Prostate gland (tissue), 2 donors: ENCODE data around the gene MAP4K4. TPM values are rescaled to one million over a fixed set of nuclear protein-coding genes. Genes with fewer than 3 reads are reported as not detected.

Experiments used
- DNase-seq: peaks from one replicate; pipeline ENCODE4 v3.0.0-alpha.2; 2019; ENCODE audit warnings: low spot score
- H3K27ac ChIP-seq, 2 donors: fragments of 200-600 bp; sonication (generic); 2 replicates each; pipeline ENCODE4 v1.5.1; 2017 to 2019
- H3K27me3 ChIP-seq: fragments of 200-600 bp; sonication (generic); replicated peaks from 2 replicates; pipeline ENCODE4 v1.5.1; 2019; ENCODE audit not compliant: insufficient read depth
- H3K36me3 ChIP-seq, 2 donors: fragments of 200-600 bp; sonication (generic); 1 replicate in 1 of 2; 2 replicates in 1 of 2; pipeline versions ENCODE4 v1.5.1 to v1.8.1; 2017 to 2019
- H3K4me1 ChIP-seq: fragments of 200-600 bp; sonication (generic); replicated peaks from 2 replicates; pipeline ENCODE4 v1.5.1; 2019
- H3K4me3 ChIP-seq, 2 donors: fragments of 200-600 bp; sonication (generic); 2 replicates each; pipeline ENCODE4 v1.5.1; 2017 to 2019
- H3K9me3 ChIP-seq: fragments of 200-600 bp; sonication (generic); 2 replicates; pipeline ENCODE4 v1.5.1; 2017
- CTCF ChIP-seq, 4 experiments: fragments of 200-600 bp in 2 of 4; fragments of 450-650 bp in 2 of 4; sonication (generic) in 2 of 4; IDR thresholded peaks; 1 replicate in 3 of 4; 2 replicates in 1 of 4; pipeline ENCODE4 v1.5.1; 2016 to 2019; ENCODE audit warnings: antibody characterized with exemption in 4 of 4, mild to moderate bottlenecking in 2 of 4, moderate library complexity in 2 of 4
- POLR2A ChIP-seq: fragments of 450-650 bp; IDR thresholded peaks from one replicate; pipeline ENCODE4 v1.6.1; 2016; ENCODE audit warnings: antibody characterized with exemption, mild to moderate bottlenecking
- POLR2AphosphoS5 ChIP-seq: sonication (generic); formaldehyde crosslinking; IDR thresholded peaks from one replicate; pipeline ENCODE4 v1.6.1; 2017; ENCODE audit warnings: antibody characterized with exemption
- WGBS: methylation state at CpG from one replicate; pipeline ENCODE4 v1.1.5; 2018; 5-methylcytosine and 5-hydroxymethylcytosine counted together
- intact Hi-C: fragments of 100-400 bp; cut with DNase I; formaldehyde crosslinking; loops from one replicate; pipeline ENCODE4 v1.14.2; 2022
- total RNA-seq, 2 donors: library from RNA; depleted of rRNA; stranded (reverse); fragments of >200 nt; gene quantifications; one replicate each; pipeline ENCODE4 v1.1.0, GENCODE V29; 2016

Gene MAP4K4
- total RNA-seq, 2 donors from 2014 or later = 23.6 to 107 TPM

DNA sequence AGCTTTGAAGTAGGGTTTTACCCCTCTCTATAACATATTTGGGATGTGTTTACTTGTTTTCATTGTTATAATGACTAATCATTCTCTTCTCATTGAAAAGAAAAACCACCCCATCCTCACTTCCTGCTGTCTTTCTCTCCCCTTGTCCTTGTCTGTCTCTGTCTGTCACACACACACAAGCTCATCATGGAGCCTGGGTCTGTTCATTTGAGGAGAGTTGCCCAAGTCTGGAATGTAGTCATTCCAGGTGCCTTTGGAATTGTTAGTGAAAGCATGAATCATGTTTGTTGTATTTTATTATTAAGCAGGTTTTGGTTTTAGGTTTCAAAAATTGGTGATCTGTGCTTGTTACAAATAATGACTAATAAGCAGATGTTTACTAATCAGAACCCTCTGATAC, 160.7 kb downstream of the MAP4K4 start:
- Histone ChIP-seq H3K4me1 (no peaks in the 10 kb centered on the region), H3K27ac (no peak overlapping the region), H3K36me3 (no peaks in the 10 kb centered on the region), H3K9me3 (no peaks in the 10 kb centered on the region), H3K27me3 (no peaks in the 10 kb centered on the region), H3K4me3 (no peak overlapping the region)
- no peak for TF ChIP-seq POLR2A
- no peak for TF ChIP-seq CTCF (IDR thresholded peaks at IDR 0.05)
- no peak for TF ChIP-seq POLR2AphosphoS5
- intact Hi-C loops = no loop called here
- no peak for DNase-seq

DNA sequence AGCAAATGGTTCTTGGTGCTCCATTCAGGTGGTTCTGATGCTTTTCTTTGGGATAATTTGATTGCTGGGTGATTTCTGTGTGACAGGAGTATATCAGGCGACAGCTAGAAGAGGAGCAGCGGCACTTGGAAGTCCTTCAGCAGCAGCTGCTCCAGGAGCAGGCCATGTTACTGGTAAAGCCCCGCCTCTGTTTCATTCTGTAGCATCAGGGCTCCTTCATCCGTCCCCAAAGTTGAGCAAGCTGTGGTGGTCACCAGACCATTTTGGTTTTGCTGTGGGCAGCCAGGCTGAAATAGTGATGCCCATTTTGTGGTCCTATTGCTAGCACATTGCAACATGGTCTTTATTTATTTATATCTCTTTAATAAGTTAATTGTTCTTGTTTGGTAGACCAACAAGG, 161.4 kb downstream of the MAP4K4 start:
- 91% methylated on average over 4 of the region's 4 CpGs for WGBS
- intact Hi-C loops = no loop called here
- H3K9me3 ChIP-seq = no peaks in the 10 kb centered on the region
- H3K27ac ChIP-seq = no peak overlapping the region
- TF ChIP-seq CTCF (IDR thresholded peaks at IDR 0.05) = no peak
- TF ChIP-seq POLR2AphosphoS5 = no peak
- TF ChIP-seq POLR2A = no peak
- no peak overlapping the region for H3K4me3 ChIP-seq
- DNase-seq = no peak
- H3K27me3 ChIP-seq = no peaks in the 10 kb centered on the region
- H3K4me1 ChIP-seq = no peaks in the 10 kb centered on the region
- H3K36me3 ChIP-seq = no peaks in the 10 kb centered on the region

DNA sequence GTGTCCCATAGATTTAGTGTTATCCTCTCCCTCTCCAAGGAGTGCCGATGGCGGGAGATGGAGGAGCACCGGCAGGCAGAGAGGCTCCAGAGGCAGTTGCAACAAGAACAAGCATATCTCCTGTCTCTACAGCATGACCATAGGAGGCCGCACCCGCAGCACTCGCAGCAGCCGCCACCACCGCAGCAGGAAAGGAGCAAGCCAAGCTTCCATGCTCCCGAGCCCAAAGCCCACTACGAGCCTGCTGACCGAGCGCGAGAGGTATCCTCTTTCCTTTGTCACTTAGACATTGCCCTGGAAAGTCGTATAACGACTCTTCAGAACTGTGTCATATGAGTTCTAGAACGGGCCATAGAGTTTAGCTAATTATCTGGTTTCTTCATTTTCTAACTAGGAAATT, 162.1 kb downstream of the MAP4K4 start:
- Histone ChIP-seq H3K4me3 (no peak overlapping the region), H3K27ac (no peak overlapping the region), H3K27me3 (no peaks in the 10 kb centered on the region), H3K36me3 (no peaks in the 10 kb centered on the region), H3K9me3 (no peaks in the 10 kb centered on the region), H3K4me1 (no peaks in the 10 kb centered on the region)
- intact Hi-C loops = no loop called here
- no peak for TF ChIP-seq POLR2A
- no peak for TF ChIP-seq POLR2AphosphoS5
- TF ChIP-seq CTCF (IDR thresholded peaks at IDR 0.05) = no peak
- DNase-seq = no peak
- 96% methylated on average over 16 of the region's 16 CpGs for WGBS

DNA sequence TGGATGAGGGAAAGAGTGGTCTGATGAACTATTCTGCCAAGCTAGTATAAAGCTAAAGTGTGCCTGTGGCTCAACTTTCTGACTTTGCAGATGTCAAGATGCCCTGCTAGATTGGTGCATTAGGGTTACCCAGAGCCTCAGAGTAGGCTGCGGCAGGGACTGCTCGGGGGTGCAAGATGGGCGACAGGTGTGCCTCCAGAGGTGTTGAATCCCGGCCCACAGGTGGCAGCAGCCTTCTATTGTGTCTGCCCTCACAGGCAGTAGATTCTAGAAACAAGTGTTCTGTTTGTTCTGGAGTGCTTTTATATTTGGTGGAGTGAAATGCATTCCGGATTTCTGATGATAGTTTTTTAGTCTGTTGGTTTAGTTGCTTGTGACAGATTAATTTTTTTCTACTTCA, 162.7 kb downstream of the MAP4K4 start:
- Histone ChIP-seq H3K4me3 (no peak overlapping the region), H3K9me3 (no peaks in the 10 kb centered on the region), H3K27ac (no peak overlapping the region), H3K4me1 (no peaks in the 10 kb centered on the region), H3K36me3 (no peaks in the 10 kb centered on the region), H3K27me3 (no peaks in the 10 kb centered on the region)
- intact Hi-C loops = no loop called here
- TF ChIP-seq POLR2A (no peak), CTCF (IDR thresholded peaks at IDR 0.05) (peak in 1 of 4 experiments; percentile 11)
- WGBS = 72% methylated on average over 5 of the region's 5 CpGs
- no peak for DNase-seq

DNA sequence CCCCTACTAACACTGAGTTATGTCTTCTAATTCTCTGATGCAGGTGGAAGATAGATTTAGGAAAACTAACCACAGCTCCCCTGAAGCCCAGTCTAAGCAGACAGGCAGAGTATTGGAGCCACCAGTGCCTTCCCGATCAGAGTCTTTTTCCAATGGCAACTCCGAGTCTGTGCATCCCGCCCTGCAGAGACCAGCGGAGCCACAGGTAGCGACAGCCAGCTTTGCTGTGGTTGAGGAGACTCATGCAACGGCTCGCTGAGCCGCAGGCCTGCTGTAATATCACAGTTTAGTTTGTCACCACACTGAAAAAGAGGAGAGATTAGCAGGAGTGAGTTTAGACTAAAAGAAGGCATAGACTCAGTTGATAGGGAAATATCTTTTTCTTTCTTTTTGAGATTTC, 163.3 kb downstream of the MAP4K4 start:
- Histone ChIP-seq H3K36me3 (no peaks in the 10 kb centered on the region), H3K4me3 (no peak overlapping the region), H3K27me3 (no peaks in the 10 kb centered on the region), H3K9me3 (no peaks in the 10 kb centered on the region), H3K27ac (no peak overlapping the region), H3K4me1 (no peaks in the 10 kb centered on the region)
- no peak for DNase-seq
- TF ChIP-seq POLR2A (no peak), CTCF (IDR thresholded peaks at IDR 0.05) (no peak), POLR2AphosphoS5 (no peak)
- intact Hi-C loops = no loop called here
- 71% methylated on average over 8 of the region's 8 CpGs for WGBS
